Measurements from ENCODE around the gene ST6GALNAC5.

DNA sequence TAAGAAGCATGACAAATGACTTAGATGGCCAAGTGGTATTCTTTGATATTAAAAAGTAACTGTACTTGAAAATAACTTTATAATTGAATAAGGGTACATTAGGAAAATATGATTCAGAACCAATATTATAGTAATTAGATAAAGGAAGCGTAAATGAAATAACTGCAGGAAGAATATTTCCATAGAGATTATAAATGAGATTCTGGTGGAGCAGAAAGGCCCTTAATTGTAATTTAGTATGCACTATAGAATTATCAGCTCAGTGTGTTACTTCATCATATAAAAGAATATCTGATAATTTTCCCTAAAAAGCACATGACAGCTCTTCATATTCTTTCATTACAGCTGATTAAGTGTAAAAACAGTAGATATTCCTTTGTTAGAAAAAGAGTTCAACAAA lies 180.3 kb downstream of the ST6GALNAC5 start:
- TF ChIP-seq, protein P1, sequence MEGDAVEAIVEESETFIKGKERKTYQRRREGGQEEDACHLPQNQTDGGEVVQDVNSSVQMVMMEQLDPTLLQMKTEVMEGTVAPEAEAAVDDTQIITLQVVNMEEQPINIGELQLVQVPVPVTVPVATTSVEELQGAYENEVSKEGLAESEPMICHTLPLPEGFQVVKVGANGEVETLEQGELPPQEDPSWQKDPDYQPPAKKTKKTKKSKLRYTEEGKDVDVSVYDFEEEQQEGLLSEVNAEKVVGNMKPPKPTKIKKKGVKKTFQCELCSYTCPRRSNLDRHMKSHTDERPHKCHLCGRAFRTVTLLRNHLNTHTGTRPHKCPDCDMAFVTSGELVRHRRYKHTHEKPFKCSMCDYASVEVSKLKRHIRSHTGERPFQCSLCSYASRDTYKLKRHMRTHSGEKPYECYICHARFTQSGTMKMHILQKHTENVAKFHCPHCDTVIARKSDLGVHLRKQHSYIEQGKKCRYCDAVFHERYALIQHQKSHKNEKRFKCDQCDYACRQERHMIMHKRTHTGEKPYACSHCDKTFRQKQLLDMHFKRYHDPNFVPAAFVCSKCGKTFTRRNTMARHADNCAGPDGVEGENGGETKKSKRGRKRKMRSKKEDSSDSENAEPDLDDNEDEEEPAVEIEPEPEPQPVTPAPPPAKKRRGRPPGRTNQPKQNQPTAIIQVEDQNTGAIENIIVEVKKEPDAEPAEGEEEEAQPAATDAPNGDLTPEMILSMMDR (IDR thresholded peaks at IDR 0.05; ENCODE audit: low read depth, low read length) = no peak
- TF ChIP-seq, protein P2, sequence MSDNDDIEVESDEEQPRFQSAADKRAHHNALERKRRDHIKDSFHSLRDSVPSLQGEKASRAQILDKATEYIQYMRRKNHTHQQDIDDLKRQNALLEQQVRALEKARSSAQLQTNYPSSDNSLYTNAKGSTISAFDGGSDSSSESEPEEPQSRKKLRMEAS (IDR thresholded peaks at IDR 0.05; ENCODE audit: low read depth, low read length) = no peak
- no peak for TF ChIP-seq POLR2A (IDR thresholded peaks at IDR 0.05; ENCODE audit: extremely low read depth, insufficient read length)
